Endodermal cell (in vitro differentiated cells): ENCODE measurements around the gene DDX4. TPM values are rescaled to one million over a fixed set of nuclear protein-coding genes. Genes with fewer than 3 reads are reported as not detected.

Experiments used
- DNase-seq: peaks from one replicate; pipeline ENCODE4 v3.0.0-alpha.2; 2017
- H3K27ac ChIP-seq: 2 replicates; pipeline ENCODE4 v1.5.1; 2013; ENCODE audit warnings: mild to moderate bottlenecking, low read depth, low read length, moderate library complexity
- H3K27me3 ChIP-seq: 2 replicates; pipeline ENCODE4 v1.6.1; 2013; ENCODE audit warnings: mild to moderate bottlenecking, low read length, moderate library complexity; ENCODE audit not compliant: insufficient read depth, control insufficient read depth, poor library complexity, severe bottlenecking
- H3K36me3 ChIP-seq: 2 replicates; pipeline ENCODE4 v1.7.0; 2013; ENCODE audit warnings: mild to moderate bottlenecking, low read length, moderate library complexity; ENCODE audit not compliant: control insufficient read depth, insufficient read depth
- H3K4me1 ChIP-seq: one replicate; pipeline ENCODE4 v1.7.0; 2013; ENCODE audit warnings: low read length; ENCODE audit not compliant: control insufficient read depth, insufficient read depth
- H3K4me3 ChIP-seq: 2 replicates; pipeline ENCODE4 v1.5.1; 2013; ENCODE audit warnings: mild to moderate bottlenecking, low read length, moderate library complexity
- H3K9ac ChIP-seq: 2 replicates; pipeline ENCODE4 v1.6.1; 2013; ENCODE audit warnings: mild to moderate bottlenecking, low read length, moderate library complexity; ENCODE audit not compliant: poor library complexity, severe bottlenecking; ENCODE audit errors: extremely low read depth
- H3K9me3 ChIP-seq: 2 replicates; pipeline ENCODE4 v1.6.1; 2013; ENCODE audit warnings: mild to moderate bottlenecking, low read length, moderate library complexity; ENCODE audit not compliant: control insufficient read depth
- H3K27ac Mint-ChIP-seq: 2 replicates; pipeline ENCODE4 v1.8.0; 2020; ENCODE audit warnings: mixed read lengths
- H3K27me3 Mint-ChIP-seq: 2 replicates; pipeline ENCODE4 v1.8.0; 2021; ENCODE audit warnings: mild to moderate bottlenecking, mixed read lengths; ENCODE audit not compliant: insufficient read depth
- H3K36me3 Mint-ChIP-seq: 2 replicates; pipeline ENCODE4 v1.8.0; 2020; ENCODE audit warnings: low read depth, mixed read lengths
- H3K4me1 Mint-ChIP-seq: 2 replicates; pipeline ENCODE4 v1.8.0; 2020; ENCODE audit warnings: mixed read lengths
- H3K4me3 Mint-ChIP-seq: 2 replicates; pipeline ENCODE4 v1.8.0; 2020; ENCODE audit warnings: mild to moderate bottlenecking, moderate library complexity, mixed read lengths
- H3K9me3 Mint-ChIP-seq: 2 replicates; pipeline ENCODE4 v1.8.0; 2020; ENCODE audit warnings: mild to moderate bottlenecking, mixed read lengths
- CTCF ChIP-seq: fragments of 200-600 bp; sonication (generic); conservative IDR thresholded peaks from 2 replicates; pipeline ENCODE4 v1.5.0; 2021; ENCODE audit warnings: antibody characterized with exemption, mild to moderate bottlenecking
- WGBS, 2 experiments: methylation state at CpG; one replicate each; pipeline versions ENCODE4 v1.1.5 to v1.1.7; 2013; ENCODE audit warnings: missing lambda C conversion rate in 2 of 2, mixed read lengths in 1 of 2; ENCODE audit not compliant: insufficient coverage in 1 of 2, insufficient read length in 1 of 2; 5-methylcytosine and 5-hydroxymethylcytosine counted together
- total RNA-seq, 2 donors: library from RNA; stranded (reverse); fragmentation: NEBNext Ultra II Directional in 1 of 2; extraction: Animal tissue kit (Norgen Biotek cat#: 25700) in 1 of 2; gene quantifications; 2 replicates in 1 of 2; 3 replicates in 1 of 2; pipeline ENCODE4 v1.2.1, GENCODE V29; 2021

The DDX4 gene
- total RNA-seq, 2 donors from 2014 or later, result not detected

DNA sequence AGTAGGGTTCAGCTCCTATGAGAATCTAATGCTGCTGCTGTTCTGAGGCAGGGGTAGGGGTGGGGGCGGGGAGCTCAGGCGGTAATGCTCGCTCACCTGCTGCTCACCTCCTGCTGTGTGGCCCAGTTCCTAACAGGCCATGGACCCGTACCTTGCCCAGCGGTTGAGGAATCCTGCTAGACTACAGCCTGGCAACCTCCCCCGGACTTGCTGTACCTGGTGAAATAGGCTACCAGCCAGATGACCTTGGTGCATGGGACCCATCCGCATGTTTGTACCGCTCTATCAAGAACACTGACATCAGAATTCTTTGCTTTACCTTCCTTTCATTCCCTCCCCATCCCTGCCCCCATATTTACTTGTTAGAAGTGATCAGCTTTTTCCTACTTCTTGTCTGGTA is 128.6 kb downstream of the DDX4 start:
- H3K4me1 ChIP-seq, result no peaks in the 10 kb centered on the region
- 93 to 100% methylated on average over 2 to 8 of the region's 8 CpGs for WGBS, 2 experiments
- H3K27me3 ChIP-seq, result no peaks in the 10 kb centered on the region
- no peak overlapping the region for H3K4me3 ChIP-seq
- no peak overlapping the region for H3K27ac ChIP-seq
- no peaks in the 10 kb centered on the region for H3K9me3 ChIP-seq
- Mint-ChIP-seq H3K27ac (no peak overlapping the region), H3K9me3 (peaks cover 2% of the 10 kb centered on the region), H3K4me3 (no peak overlapping the region), H3K36me3 (no peaks in the 10 kb centered on the region), H3K4me1 (no peaks in the 10 kb centered on the region), H3K27me3 (no peaks in the 10 kb centered on the region)
- no peak for TF ChIP-seq CTCF
- no peak for DNase-seq
- H3K36me3 ChIP-seq, result no peaks in the 10 kb centered on the region
- no peak overlapping the region for H3K9ac ChIP-seq

Other genes starting within 250 kb of the DDX4 start
- 100 to 1,000 TPM in 1 of 2 donors, 10 to 100 TPM in 1; 29.0 to 100 TPM for gene PLPP1, start 203.1 kb upstream of the DDX4 start, total RNA-seq
- 10 to 100 TPM; 38.5 to 41.7 TPM for gene SLC38A9, start 25.7 kb upstream of the DDX4 start, total RNA-seq
- gene IL31RA, start 113.3 kb downstream of the DDX4 start, total RNA-seq, result not detected